Kidney tubule cell (primary cell): ENCODE data around the gene LY6G5C.

Experiments
- DNase-seq: peaks from one replicate; pipeline ENCODE4 v3.0.0-alpha.2; 2018; ENCODE audit warnings: low spot score

The LY6G5C gene

DNA sequence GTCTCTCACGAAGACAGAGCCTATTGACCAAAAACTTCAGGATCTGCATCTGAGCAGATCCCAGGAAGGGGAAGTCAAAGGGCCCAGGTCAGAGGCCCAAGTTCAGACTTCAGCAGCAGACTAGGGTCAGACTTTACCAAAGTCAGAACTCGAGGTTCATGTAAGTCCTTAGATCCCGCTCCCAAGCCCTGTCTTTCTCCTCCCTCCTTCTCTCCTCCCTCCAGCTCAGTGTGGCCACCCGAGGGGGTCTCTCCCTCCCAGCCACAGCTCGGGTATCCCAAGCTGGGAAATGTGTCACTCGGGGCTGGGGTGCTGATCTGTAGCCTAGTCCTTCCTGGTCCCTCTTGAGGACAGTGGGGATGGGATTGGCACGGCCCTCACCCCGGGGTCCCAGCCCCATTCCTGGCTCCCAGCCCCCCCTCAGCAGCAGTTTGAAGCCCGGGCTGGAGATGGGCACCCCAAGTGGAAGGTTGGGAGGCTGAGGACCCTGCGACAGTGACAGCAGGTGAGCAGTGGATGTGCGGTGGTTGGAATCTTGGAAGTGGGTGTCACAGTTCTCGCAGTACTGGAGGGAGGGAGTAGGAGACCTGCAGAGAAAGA lies 18.6 kb downstream of the LY6G5C start:
- no peak for DNase-seq

DNA sequence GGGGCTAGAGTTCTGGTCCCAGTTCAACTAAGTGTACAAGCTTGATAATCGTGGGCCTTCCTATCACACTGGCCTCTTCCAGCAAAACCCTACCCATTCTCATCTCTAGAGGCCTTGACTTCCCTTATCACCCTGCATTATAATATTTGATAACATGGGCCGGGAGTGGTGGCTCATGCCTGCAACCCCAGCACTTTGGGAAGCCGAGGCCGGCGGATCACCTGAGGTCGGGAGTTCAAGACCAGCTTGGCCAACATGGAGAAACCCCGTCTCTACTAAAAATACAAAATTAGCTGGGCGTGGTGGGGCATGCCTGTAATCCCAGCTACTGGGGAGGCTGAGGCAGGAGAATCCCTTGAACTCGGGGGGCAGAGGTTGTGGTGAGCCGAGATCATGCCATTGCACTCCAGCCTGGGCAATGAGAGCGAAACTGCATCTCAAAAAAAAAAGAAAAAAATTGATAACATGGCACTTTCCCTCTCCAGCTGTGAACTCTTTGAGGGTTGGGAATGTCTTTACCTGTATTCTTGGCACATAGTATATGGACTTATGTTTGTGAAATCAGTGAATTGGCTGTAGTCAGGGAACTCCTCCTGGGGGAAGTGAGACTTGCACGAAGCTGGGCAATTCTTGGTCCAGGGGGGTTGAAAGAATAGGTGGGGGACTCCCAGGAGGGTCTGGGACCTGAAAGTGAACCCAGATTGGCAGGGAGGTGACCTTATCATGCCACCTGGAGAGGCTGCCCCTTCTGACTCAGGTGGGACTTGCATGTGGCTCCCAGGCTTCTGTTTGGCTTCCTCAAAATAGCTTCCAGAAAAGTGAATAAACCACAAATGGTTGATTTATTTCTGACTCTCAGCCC lies 19.4 kb downstream of the LY6G5C start:
- peak; percentile 39 for DNase-seq

DNA sequence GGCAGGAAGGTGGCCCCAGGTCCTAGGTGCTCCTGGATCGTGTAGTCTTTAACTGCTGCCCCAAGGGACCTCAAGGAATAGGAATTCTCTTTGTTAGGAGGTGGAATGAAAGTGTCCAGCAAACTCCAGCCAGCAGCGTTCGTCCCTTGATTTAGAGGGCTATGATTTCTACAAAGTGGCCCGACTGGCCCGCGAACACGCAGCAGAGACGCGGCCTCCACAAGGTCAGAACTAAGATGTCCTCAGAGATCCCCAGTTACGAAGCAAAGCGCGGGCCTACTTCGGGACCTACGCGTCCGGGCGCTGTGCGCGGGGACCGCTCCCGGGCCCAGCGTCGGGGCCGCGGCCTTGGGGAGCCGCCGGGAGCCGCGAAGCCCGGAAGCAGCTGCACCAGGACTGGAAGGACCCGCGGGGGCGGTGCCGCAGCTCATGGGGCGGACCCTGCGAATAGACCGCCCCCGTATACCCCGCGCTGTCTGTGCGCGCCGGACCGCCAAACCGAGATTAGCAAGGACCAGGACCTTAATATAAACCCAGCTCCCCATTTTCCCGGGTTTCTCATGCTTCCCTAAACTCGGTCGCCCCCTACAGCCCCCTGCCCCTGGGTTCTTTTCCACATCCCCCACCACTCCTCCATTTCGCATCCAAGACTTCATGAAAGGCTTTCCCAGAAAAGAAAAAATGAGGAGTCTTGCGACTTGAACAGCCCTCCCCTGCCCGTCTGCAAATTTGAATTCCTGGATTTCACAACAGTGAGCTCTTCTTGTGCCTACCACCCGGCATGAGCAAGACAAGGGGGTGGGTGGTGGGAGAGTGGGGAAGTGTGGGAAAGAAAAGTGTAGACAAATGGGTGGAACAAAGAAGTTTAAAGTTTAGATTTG lies 20.2 kb downstream of the LY6G5C start, which contains the start of gene C6orf47:
TSS of gene C6orf47 (minus strand) at position 398 of the 881 bp plus-strand sequence. CDS start 831 bp downstream, outside the sequence.
- peak; percentile 84 for DNase-seq

DNA sequence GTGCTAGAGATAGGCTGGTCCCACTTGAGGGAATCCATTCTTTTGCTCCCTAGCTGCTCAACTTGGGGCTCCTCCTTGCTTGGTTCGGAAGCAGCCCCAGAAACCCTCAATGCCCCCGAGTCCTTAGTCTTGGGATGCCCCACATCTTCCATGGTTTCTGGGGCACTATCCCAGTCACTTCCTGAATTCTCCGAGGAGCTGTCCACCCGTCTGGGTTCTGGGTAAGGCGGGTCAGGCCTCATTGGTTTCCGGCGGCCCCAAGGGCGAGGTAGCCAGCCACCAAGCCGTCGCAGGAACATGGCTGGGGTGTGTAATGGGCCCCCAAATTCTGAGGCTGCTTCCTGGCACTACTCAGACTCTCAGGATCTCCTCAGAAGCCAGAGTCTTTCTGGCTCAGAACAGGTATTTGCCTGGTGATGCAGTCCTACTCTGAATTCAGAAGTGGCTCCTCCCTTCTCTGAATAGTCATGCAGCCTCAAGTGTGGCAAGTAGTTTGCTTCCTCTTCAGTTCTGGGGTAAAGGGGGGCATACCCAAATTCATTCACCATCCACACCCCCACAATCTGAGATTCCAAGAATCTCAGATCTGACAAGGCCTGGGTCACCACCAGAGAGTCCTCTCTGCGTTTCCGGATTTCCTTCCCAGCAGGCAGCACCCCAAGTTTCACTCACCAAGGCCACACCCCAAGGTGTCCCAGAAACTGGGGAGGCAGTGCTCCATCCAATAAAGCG lies 21.1 kb downstream of the LY6G5C start:
- DNase-seq = peak; percentile 54

- DNase-seq = no peak
Measured at GRCh38 chr6:31658983-31659648, 21.8 kb downstream of the LY6G5C start.

DNA sequence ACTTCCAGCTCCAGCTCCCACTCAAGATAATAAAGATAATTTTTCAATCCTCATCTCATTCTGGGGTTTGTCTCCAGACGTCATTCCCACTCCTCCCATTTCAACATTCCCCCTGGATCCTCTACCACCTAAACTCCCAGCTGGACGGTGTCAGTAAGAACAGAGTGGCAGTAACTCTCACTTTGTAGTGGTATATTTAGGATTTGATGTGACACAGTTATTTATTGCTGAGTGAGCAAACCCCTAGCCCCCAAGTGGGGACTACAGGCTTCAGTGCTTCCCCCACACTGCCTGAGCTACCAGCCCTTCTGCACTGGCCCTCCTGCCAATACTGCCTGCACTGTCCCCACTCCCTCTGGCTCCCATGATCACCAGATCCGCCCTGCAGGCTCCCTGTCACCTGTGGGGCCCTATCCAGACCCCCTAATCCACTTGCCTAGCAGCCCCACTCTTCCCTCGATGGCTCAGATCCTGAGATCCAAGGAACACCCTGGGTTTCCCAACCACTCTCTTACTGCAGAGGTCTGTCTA lies 22.6 kb downstream of the LY6G5C start:
- no peak for DNase-seq

GRCh38 chr6:31657406-31658157 lies 23.3 kb downstream of the LY6G5C start:
- DNase-seq = no peak

- DNase-seq = peak; percentile 49
Measured at GRCh38 chr6:31655349-31656237, 25.3 kb downstream of the LY6G5C start, which contains the start of gene APOM. APOM (plus strand) TSS chr6:31655894; CDS start chr6:31655967, 73 bp downstream.

GRCh38 chr6:31654574-31655348 lies 26.1 kb downstream of the LY6G5C start:
- DNase-seq = no peak

GRCh38 chr6:31652925-31653724 lies 27.7 kb downstream of the LY6G5C start:
- peak; percentile 91 for DNase-seq

GRCh38 chr6:31651602-31652191 lies 29.2 kb downstream of the LY6G5C start:
- peak; percentile 87 for DNase-seq

DNA sequence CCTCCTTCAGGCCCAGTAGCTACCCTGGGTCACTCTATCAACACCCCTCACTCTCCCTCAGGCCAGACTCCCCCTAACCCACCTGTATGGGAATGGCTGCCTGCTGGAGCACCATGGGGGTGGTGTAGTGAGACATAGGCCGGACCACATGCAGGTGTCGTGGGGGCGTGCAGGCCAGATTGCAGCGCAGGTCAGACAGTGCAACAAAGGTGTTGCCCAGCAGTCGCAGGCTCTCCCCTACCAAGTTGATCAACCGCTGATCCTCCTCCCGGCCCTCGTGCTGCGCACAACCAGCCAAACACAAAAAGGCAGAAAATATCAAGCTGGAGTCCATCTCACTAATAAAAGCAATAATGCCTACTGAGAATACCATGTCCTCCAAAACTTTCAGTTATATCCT lies 35.5 kb downstream of the LY6G5C start:
- DNase-seq = no peak

DNA sequence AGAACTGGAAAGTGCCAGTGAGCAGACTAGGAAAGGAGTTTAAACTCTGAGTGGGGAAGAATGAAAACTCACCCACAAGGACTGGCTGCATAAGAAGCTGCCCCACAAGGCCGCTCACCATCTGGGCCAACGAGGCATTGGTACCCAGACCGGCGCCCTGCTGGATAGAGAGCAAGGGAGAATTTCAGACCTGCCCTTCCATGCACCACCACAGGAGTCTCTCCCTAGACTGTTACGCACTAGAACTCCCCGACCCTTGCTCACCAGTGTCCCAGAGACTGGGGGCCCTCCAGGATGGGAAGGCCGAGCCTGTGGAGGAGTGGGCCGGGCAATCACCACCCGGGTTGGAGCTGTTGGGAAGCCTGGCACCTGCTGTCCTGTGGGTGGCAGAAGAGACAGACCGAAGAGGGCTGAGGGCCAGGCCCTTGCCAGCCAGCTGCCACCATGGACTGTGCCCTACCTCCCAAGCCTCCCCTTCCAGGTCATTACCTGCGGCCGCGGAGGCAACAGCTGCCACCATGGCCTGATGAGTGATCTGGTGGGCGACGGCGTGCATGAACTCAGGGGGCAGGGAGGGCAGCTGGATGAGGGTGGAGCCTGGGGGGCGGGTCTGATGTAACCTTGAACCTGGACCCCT lies 36.9 kb downstream of the LY6G5C start:
- no peak for DNase-seq

DNA sequence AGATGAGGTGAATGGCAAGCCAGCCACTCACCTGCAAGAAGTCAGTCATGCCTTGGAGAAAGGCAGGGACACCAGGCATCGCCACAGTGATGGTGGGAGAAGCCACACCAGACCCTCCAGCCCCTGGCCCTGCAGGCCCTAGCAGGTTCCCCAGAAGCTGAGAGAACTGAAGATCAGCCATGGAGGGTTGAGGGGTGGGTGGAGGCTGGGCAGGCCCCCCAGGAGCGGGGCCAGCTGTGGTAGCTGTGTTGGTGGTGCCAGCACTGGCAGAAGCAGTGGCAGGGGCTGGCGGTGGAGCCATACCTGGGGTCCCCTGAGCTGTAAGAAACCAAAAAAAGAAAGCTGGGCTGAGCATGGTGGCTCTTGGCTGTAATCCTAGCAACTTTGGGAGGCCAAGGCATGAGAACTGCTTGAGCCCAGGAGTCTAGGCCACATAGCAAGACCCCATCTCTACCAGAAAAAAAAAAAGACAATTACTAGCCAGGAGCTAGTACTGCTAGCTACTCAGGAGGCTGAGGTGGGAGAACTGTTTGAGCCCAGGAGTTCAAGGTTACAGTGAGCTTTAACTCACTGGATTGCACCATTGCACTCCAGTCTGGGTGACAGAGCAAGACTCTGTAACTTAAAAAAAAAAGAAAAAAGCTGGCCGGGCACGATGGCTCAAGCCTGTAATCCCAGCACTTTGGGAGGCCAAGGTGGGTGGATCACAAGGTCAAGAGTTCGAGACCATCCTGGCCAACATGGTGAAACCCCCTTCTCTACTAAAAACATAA lies 37.9 kb downstream of the LY6G5C start:
- DNase-seq = no peak

DNA sequence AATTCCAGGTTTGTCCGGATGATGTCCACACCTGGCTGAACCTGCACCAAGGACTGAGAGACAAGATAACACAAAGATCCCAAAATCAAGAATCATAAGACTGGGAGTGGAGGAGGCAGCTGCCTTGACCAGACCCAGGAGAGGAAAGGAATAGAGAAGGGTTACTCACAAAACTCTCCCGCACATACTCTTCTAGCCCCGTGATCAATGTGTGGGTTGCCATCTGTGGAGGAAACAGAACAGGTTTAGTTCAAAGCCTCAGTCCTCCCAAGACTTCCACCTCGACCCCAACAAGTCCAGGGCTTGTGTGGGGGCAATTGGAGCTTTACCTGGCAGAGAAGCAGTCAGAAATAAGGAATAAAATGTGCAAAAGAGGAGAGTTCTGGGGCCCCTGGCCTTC lies 39.5 kb downstream of the LY6G5C start:
- DNase-seq = no peak

GRCh38 chr6:31640612-31641011 lies 40.3 kb downstream of the LY6G5C start:
- no peak for DNase-seq
